ENCODE results near the gene SCFD2.

- TF ChIP-seq PBX3 (IDR thresholded peaks at IDR 0.05) (no peak), MAX (IDR thresholded peaks at IDR 0.05) (no peak), CTCF (IDR thresholded peaks at IDR 0.05) (no peak; the same call in 2 of the 3 replicates), RFX5 (IDR thresholded peaks at IDR 0.05) (no peak), HMGXB4 (CRISPR knock-in tag; IDR thresholded peaks at IDR 0.05; ENCODE audit: borderline replicate concordance) (no peak), RAD21 (conservative IDR thresholded peaks at IDR 0.05 in 1 of 2, IDR thresholded peaks at IDR 0.05 in 1 of 2) (0 out of 5 replicates have a peak, but pooled peaks of 1 of the 2 experiments have one; percentile 2), E2F6 (IDR thresholded peaks at IDR 0.05; ENCODE audit: borderline replicate concordance, low read depth) (no peak), CBX2 (IDR thresholded peaks at IDR 0.05; ENCODE audit: borderline replicate concordance, low read depth) (no peak), EP300 (IDR thresholded peaks at IDR 0.05) (no peak), MAFK (IDR thresholded peaks at IDR 0.05; ENCODE audit: partially characterized antibody) (no peak), SMC3 (IDR thresholded peaks at IDR 0.05) (no peak)
Observed at GRCh38 chr4:52982946-52983340, 382.9 kb downstream of the SCFD2 start.
